ENCODE data around the gene BCL11B. TPM values are rescaled to one million over a fixed set of nuclear protein-coding genes. Genes with fewer than 3 reads are reported as not detected.

BCL11B gene
- total and polyA plus RNA-seq, 2 donors from 2014 or later = 0.13 to 3.3 TPM

DNA sequence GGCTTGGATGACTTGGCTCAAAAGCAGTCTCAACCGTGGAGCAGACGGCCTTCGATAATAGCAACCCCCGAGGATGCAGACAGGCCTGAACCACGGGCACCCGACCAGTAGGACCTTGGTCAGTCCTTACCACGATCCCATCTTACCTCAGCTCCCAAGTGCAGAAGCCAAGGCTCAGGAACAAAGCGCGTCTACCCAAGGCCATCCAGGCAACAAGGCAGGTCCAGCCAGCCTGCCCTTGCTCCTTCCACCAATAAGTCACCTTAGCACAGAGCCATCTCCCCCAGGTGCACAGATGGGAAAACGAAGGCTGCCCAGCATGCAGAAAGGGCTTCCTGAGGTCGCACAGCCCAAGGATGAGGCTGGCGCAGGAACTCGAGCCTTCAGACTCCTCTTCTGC is 77.3 kb downstream of the BCL11B start:
- TF ChIP-seq, protein P1, sequence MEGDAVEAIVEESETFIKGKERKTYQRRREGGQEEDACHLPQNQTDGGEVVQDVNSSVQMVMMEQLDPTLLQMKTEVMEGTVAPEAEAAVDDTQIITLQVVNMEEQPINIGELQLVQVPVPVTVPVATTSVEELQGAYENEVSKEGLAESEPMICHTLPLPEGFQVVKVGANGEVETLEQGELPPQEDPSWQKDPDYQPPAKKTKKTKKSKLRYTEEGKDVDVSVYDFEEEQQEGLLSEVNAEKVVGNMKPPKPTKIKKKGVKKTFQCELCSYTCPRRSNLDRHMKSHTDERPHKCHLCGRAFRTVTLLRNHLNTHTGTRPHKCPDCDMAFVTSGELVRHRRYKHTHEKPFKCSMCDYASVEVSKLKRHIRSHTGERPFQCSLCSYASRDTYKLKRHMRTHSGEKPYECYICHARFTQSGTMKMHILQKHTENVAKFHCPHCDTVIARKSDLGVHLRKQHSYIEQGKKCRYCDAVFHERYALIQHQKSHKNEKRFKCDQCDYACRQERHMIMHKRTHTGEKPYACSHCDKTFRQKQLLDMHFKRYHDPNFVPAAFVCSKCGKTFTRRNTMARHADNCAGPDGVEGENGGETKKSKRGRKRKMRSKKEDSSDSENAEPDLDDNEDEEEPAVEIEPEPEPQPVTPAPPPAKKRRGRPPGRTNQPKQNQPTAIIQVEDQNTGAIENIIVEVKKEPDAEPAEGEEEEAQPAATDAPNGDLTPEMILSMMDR (IDR thresholded peaks at IDR 0.05; ENCODE audit: borderline replicate concordance, extremely low read depth, insufficient read depth) = no peak
- peaks cover 0 to 9% (median 8%) of the 10 kb centered on the region in 3 donors for H3K4me1 ChIP-seq (ENCODE audit: control insufficient read depth in 2 of 3, insufficient read depth in 2 of 3, low read depth in 1 of 3, low read length in 3 of 3)
- H3K9me3 ChIP-seq (ENCODE audit: control insufficient read depth in 2 of 3, insufficient read depth in 1 of 3, low read length in 3 of 3) = no peaks in the 10 kb centered on the region
- H3K36me3 ChIP-seq (ENCODE audit: control insufficient read depth in 2 of 3, insufficient read depth in 3 of 3, low read length in 3 of 3) = no peaks in the 10 kb centered on the region
- intact Hi-C loops (cut with DNase I) = no loop called here
- no peak overlapping the region for H3K4me3 ChIP-seq (ENCODE audit: low read length in 3 of 3)
- DNase-seq (peak in 1 of 5 donors; percentile 39), FAIRE-seq (no peak)
- H3K9ac ChIP-seq (ENCODE audit: low read length in 3 of 3) = no peak overlapping the region
- no peak overlapping the region for H3K27ac ChIP-seq (ENCODE audit: low read depth in 2 of 2, low read length in 2 of 2)
- no peaks in the 10 kb centered on the region for H3K27me3 ChIP-seq (ENCODE audit: control insufficient read depth, insufficient read depth, low read length)

DNA sequence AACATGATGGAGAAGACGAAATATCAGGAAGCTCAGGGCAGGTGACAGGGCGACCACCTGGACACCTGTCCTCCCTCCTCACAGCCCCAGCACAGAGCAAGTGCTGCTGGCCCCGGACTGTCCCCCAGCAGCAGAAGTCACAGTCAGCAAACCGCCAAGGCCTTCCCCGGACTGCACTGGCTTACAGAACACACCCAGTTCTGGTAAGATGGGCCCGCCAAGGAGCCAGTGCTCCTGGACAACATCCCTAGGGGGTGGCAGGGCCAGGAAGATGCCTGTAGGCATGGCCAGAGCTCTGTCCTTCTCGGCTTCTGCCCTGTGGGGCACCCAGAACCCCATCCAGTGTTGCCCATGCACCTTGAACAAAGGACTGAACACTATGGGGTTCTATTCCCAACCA is 77.9 kb downstream of the BCL11B start:
- no peak overlapping the region for H3K27ac ChIP-seq (ENCODE audit: low read depth in 2 of 2, low read length in 2 of 2)
- no peak overlapping the region for H3K4me3 ChIP-seq (ENCODE audit: low read length in 3 of 3)
- FAIRE-seq = no peak
- H3K36me3 ChIP-seq (ENCODE audit: control insufficient read depth in 2 of 3, insufficient read depth in 3 of 3, low read length in 3 of 3) = no peaks in the 10 kb centered on the region
- no peaks in the 10 kb centered on the region for H3K9me3 ChIP-seq (ENCODE audit: control insufficient read depth in 2 of 3, insufficient read depth in 1 of 3, low read length in 3 of 3)
- no peak overlapping the region for H3K9ac ChIP-seq (ENCODE audit: low read length in 3 of 3)
- TF ChIP-seq, protein P1 (IDR thresholded peaks at IDR 0.05; ENCODE audit: borderline replicate concordance, extremely low read depth, insufficient read depth) = no peak
- H3K4me1 ChIP-seq (ENCODE audit: control insufficient read depth in 2 of 3, insufficient read depth in 2 of 3, low read depth in 1 of 3, low read length in 3 of 3) = peaks cover 0 to 9% (median 8%) of the 10 kb centered on the region in 3 donors
- intact Hi-C loops (cut with DNase I) = no loop called here
- peak in 1 of 5 donors; percentile 69 for DNase-seq
- no peaks in the 10 kb centered on the region for H3K27me3 ChIP-seq (ENCODE audit: control insufficient read depth, insufficient read depth, low read length)

DNA sequence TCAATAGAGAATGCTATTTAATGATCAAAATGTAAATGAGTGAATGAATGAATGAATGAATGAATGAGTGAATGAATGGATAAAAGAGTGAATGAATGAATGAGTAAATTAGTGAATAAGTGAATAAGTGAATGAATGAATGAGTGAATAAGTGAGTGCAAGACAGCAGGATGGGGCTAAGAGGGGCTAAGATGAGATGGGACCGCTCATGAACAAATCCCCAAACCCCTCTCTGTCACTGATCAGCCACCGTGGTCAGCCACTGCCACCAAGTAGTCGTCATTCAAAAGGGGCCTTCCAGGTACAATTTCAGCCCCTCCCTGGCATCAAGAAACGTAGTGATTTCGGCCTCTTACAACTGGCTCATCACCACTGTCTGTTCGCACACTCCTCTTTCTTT is 79.2 kb downstream of the BCL11B start:
- DNase-seq = no peak
- Histone ChIP-seq H3K27me3 (ENCODE audit: control insufficient read depth, insufficient read depth, low read length) (no peaks in the 10 kb centered on the region), H3K9ac (ENCODE audit: low read length in 3 of 3) (no peak overlapping the region), H3K27ac (ENCODE audit: low read depth in 2 of 2, low read length in 2 of 2) (no peak overlapping the region), H3K4me1 (ENCODE audit: control insufficient read depth in 2 of 3, insufficient read depth in 2 of 3, low read depth in 1 of 3, low read length in 3 of 3) (peaks cover 0 to 9% (median 8%) of the 10 kb centered on the region in 3 donors), H3K36me3 (ENCODE audit: control insufficient read depth in 2 of 3, insufficient read depth in 3 of 3, low read length in 3 of 3) (no peaks in the 10 kb centered on the region), H3K4me3 (ENCODE audit: low read length in 3 of 3) (no peak overlapping the region), H3K9me3 (ENCODE audit: control insufficient read depth in 2 of 3, insufficient read depth in 1 of 3, low read length in 3 of 3) (no peaks in the 10 kb centered on the region)
- intact Hi-C loops (cut with DNase I) = no loop called here
- TF ChIP-seq, protein P1 (IDR thresholded peaks at IDR 0.05; ENCODE audit: borderline replicate concordance, extremely low read depth, insufficient read depth) = no peak
- no peak for FAIRE-seq
